ENCODE measurements around the gene FNBP1.

FNBP1 gene

GRCh38 chr9:129885670-129886106 lies 157.3 kb downstream of the FNBP1 start:
- peak overlapping the region; percentile 81 for H3K4me3 ChIP-seq (ENCODE audit: low read depth, low read length)
- peak; percentile 98 for DNase-seq (ENCODE audit: low read depth)
- TF ChIP-seq POLR2A (IDR thresholded peaks at IDR 0.05; ENCODE audit: extremely low read depth, insufficient read length) (peak; percentile 59), CTCF (IDR thresholded peaks at IDR 0.05; ENCODE audit: low read depth, low read length) (peak; percentile 77), MAX (IDR thresholded peaks at IDR 0.05; ENCODE audit: low read depth, low read length) (peak; percentile 64; the same call in 1 of the 2 replicates), MYC (IDR thresholded peaks at IDR 0.05; ENCODE audit: low read depth, low read length) (peak; percentile 78)

- peak overlapping the region; percentile 78 for H3K4me3 ChIP-seq (ENCODE audit: low read depth, low read length)
- peak; percentile 78 for DNase-seq (ENCODE audit: low read depth)
- TF ChIP-seq POLR2A (IDR thresholded peaks at IDR 0.05; ENCODE audit: extremely low read depth, insufficient read length) (no peak), CTCF (IDR thresholded peaks at IDR 0.05; ENCODE audit: low read depth, low read length) (peak; percentile 28), MAX (IDR thresholded peaks at IDR 0.05; ENCODE audit: low read depth, low read length) (peak; percentile 39; the same call in 1 of the 2 replicates), MYC (IDR thresholded peaks at IDR 0.05; ENCODE audit: low read depth, low read length) (peak; percentile 11; the same call in 1 of the 2 replicates)
Observed at GRCh38 chr9:129885018-129885669, 157.8 kb downstream of the FNBP1 start.

GRCh38 chr9:129884220-129885017 lies 158.6 kb downstream of the FNBP1 start:
- TF ChIP-seq MAX (IDR thresholded peaks at IDR 0.05; ENCODE audit: low read depth, low read length): peak; percentile 50
- TF ChIP-seq CTCF (IDR thresholded peaks at IDR 0.05; ENCODE audit: low read depth, low read length): no peak
- peak; percentile 93 for TF ChIP-seq POLR2A (IDR thresholded peaks at IDR 0.05; ENCODE audit: extremely low read depth, insufficient read length)
- 0 out of 2 replicates have a peak, but pooled peaks have one; percentile 31 for TF ChIP-seq MYC (IDR thresholded peaks at IDR 0.05; ENCODE audit: low read depth, low read length)
- H3K4me3 ChIP-seq (ENCODE audit: low read depth, low read length): peak overlapping the region; percentile 78
- peak; percentile 96 for DNase-seq (ENCODE audit: low read depth)

GRCh38 chr9:129881547-129882324 lies 161.3 kb downstream of the FNBP1 start:
- DNase-seq (ENCODE audit: low read depth): no peak

More at GRCh38 chr9:129881547-129882324, 161.3 kb downstream of the FNBP1 start:
- TF ChIP-seq MYC (IDR thresholded peaks at IDR 0.05; ENCODE audit: low read depth, low read length) (no peak), POLR2A (IDR thresholded peaks at IDR 0.05; ENCODE audit: extremely low read depth, insufficient read length) (no peak), CTCF (IDR thresholded peaks at IDR 0.05; ENCODE audit: low read depth, low read length) (no peak), MAX (IDR thresholded peaks at IDR 0.05; ENCODE audit: low read depth, low read length) (no peak)
- no peak overlapping the region for H3K4me3 ChIP-seq (ENCODE audit: low read depth, low read length)
